Measurements from ENCODE around the gene APBA3.

GRCh38 chr19:3712663-3713611 is 48.6 kb downstream of the APBA3 start:
- TF ChIP-seq POLR2A (IDR thresholded peaks at IDR 0.05) (no peak), CTCF (IDR thresholded peaks at IDR 0.05) (no peak)

Data from testis (tissue), 2 donors.